GM12878 (cell line): Measurements from ENCODE around the gene SCN4A. TPM values are rescaled to one million over a fixed set of nuclear protein-coding genes. Genes with fewer than 3 reads are reported as not detected.

Experiments used
- ATAC-seq: fragments of 200-7000 bp; cut with Tn5 transposase; 3 replicates; pipeline ENCODE4 v1.9.1; 2020; ENCODE audit warnings: mild to moderate bottlenecking, moderate library complexity
- BruUV-seq: library from RNA; stranded (reverse); fragments of 400-500 nt; replicated peaks from 2 replicates; lab custom pipeline; 2021; lab: Mats Ljungman, UMichigan
- CTCF ChIA-PET: fragments of 300-600 bp; sonication (Branson Sonifier 250); formaldehyde crosslinking; extraction: SDS; loops from one replicate; lab custom pipeline; 2021; ENCODE audit warnings: inconsistent platforms; lab: Yijun Ruan, JAX
- POLR2A ChIA-PET: fragments of 350-600 bp; formaldehyde crosslinking; extraction: SDS; loops from one replicate; lab custom pipeline; 2021; ENCODE audit warnings: inconsistent platforms; lab: Charles Lee
- RAD21 ChIA-PET: fragments of 300-600 bp; sonication (Branson Sonifier 250); formaldehyde crosslinking; loops from one replicate; lab custom pipeline; 2023; ENCODE audit warnings: antibody characterized with exemption; ENCODE audit not compliant: unreplicated experiment; lab: Charles Lee
- SMC1A ChIA-PET: fragments of 300-600 bp; sonication (Branson Sonifier 250); formaldehyde crosslinking; loops from one replicate; lab custom pipeline; 2023; ENCODE audit not compliant: unreplicated experiment, uncharacterized antibody; lab: Charles Lee
- DNase-seq: peaks from one replicate; pipeline ENCODE4 v3.0.0-alpha.2; 2011; ENCODE audit warnings: low read depth, low spot score
- FAIRE-seq: peaks from 3 replicates; lab custom pipeline; 2011; peaks lifted over from hg19 to GRCh38; lab: Jason Lieb, UNC
- H2AFZ ChIP-seq: 2 replicates; pipeline ENCODE4 v1.6.0; 2011; ENCODE audit warnings: low read depth, low read length, control low read depth; ENCODE audit not compliant: control insufficient read depth
- H3K27ac ChIP-seq: 2 replicates; pipeline ENCODE4 v1.5.1; 2011; ENCODE audit warnings: control low read depth; ENCODE audit not compliant: control insufficient read depth, insufficient read depth
- H3K27me3 ChIP-seq, 2 experiments: replicated peaks in 1 of 2; 2 replicates each; pipeline versions ENCODE4 v1.6.0 to v1.6.1; 2011; ENCODE audit warnings: low read length in 1 of 2; ENCODE audit not compliant: control insufficient read depth in 2 of 2, insufficient read depth in 2 of 2
- H3K36me3 ChIP-seq, 2 experiments: 2 replicates each; pipeline ENCODE4 v1.5.1; 2011; ENCODE audit warnings: low read length in 1 of 2; ENCODE audit not compliant: control insufficient read depth in 2 of 2, insufficient read depth in 2 of 2
- H3K4me1 ChIP-seq: 2 replicates; pipeline ENCODE4 v1.6.1; 2011; ENCODE audit warnings: mild to moderate bottlenecking, low read length, moderate library complexity, mixed read lengths; ENCODE audit not compliant: control insufficient read depth, insufficient read depth
- H3K4me2 ChIP-seq: 2 replicates; pipeline ENCODE4 v1.6.0; 2011; ENCODE audit warnings: control low read depth; ENCODE audit not compliant: control insufficient read depth, insufficient read depth
- H3K4me3 ChIP-seq: fragments of 200-600 bp; sonication (generic); 2 replicates; pipeline ENCODE4 v1.5.1; 2016
- H3K79me2 ChIP-seq: 2 replicates; pipeline ENCODE4 v1.6.0; 2011; ENCODE audit warnings: low read length; ENCODE audit not compliant: control insufficient read depth, insufficient read depth
- H3K9ac ChIP-seq: 2 replicates; pipeline ENCODE4 v1.8.0; 2011; ENCODE audit warnings: low read length, control low read depth, mixed read lengths; ENCODE audit not compliant: control insufficient read depth, insufficient read depth
- H3K9me3 ChIP-seq: replicated peaks from 3 replicates; pipeline ENCODE4 v1.5.1; 2011; ENCODE audit warnings: mild to moderate bottlenecking, low read length; ENCODE audit not compliant: control insufficient read depth, insufficient read depth
- H4K20me1 ChIP-seq: 2 replicates; pipeline ENCODE4 v1.6.0; 2011; ENCODE audit not compliant: control insufficient read depth, insufficient read depth
- BHLHE40 ChIP-seq, 2 experiments: fragments of 450-650 bp in 1 of 2; IDR thresholded peaks; 2 replicates each; pipeline ENCODE4 v1.6.1; 2011 to 2017; ENCODE audit warnings: low read depth in 2 of 2, borderline replicate concordance in 1 of 2, improper control_type of control experiment in 1 of 2, low read length in 1 of 2, mild to moderate bottlenecking in 1 of 2
- BMI1 ChIP-seq: fragments of 450-650 bp; IDR thresholded peaks from 2 replicates; pipeline ENCODE4 v1.6.1; 2016; ENCODE audit warnings: mild to moderate bottlenecking, moderate library complexity, borderline replicate concordance
- CBX5 ChIP-seq: sonication (generic); IDR thresholded peaks from 2 replicates; pipeline ENCODE4 v1.6.1; 2016; ENCODE audit warnings: low read depth, moderate library complexity, mild to moderate bottlenecking, inconsistent platforms
- CHD1 ChIP-seq: IDR thresholded peaks from 2 replicates; pipeline ENCODE4 v1.6.1; 2012; ENCODE audit warnings: low read depth, low read length, improper control_type of control experiment
- CREB1 ChIP-seq: IDR thresholded peaks from 2 replicates; pipeline ENCODE4 v1.6.1; 2012; ENCODE audit warnings: low read depth, mild to moderate bottlenecking, inconsistent platforms
- EGR1 ChIP-seq, 2 experiments: IDR thresholded peaks; 1 replicate in 1 of 2; 2 replicates in 1 of 2; pipeline ENCODE4 v1.6.1; 2011 to 2012; ENCODE audit warnings: low read depth in 2 of 2, low read length in 2 of 2, borderline replicate concordance in 1 of 2, mild to moderate bottlenecking in 1 of 2, moderate library complexity in 1 of 2
- ESRRA ChIP-seq: IDR thresholded peaks from 2 replicates; pipeline ENCODE4 v1.6.1; 2012; ENCODE audit warnings: mild to moderate bottlenecking, low read length, improper control_type of control experiment
- ETV6 ChIP-seq, 2 experiments: fragments of 450-650 bp in 1 of 2; IDR thresholded peaks in 1 of 2; conservative IDR thresholded peaks in 1 of 2; 2 replicates each; pipeline ENCODE4 v1.6.1; 2014; ENCODE audit warnings: antibody characterized with exemption in 1 of 2, borderline replicate concordance in 1 of 2, low read depth in 1 of 2, mild to moderate bottlenecking in 1 of 2, moderate library complexity in 1 of 2
- EZH2 ChIP-seq: IDR thresholded peaks from 2 replicates; pipeline ENCODE4 v1.6.1; 2012; ENCODE audit warnings: low read depth, mild to moderate bottlenecking, control low read depth, inconsistent platforms, low read length, borderline replicate concordance; ENCODE audit not compliant: control insufficient read depth
- HCFC1 ChIP-seq: fragments of 150-350 bp; IDR thresholded peaks from 2 replicates; pipeline ENCODE4 v1.6.1; 2014; ENCODE audit warnings: low read length
- NR2C1 ChIP-seq: fragments of 450-650 bp; IDR thresholded peaks from 2 replicates; pipeline ENCODE4 v1.6.1; 2017; ENCODE audit warnings: antibody characterized with exemption, mild to moderate bottlenecking, moderate library complexity
- PAX8 ChIP-seq: fragments of 450-650 bp; IDR thresholded peaks from 2 replicates; pipeline ENCODE4 v1.6.1; 2017; ENCODE audit warnings: mild to moderate bottlenecking, moderate library complexity
- SIX5 ChIP-seq: IDR thresholded peaks from 2 replicates; pipeline ENCODE4 v1.6.1; 2011; ENCODE audit warnings: mild to moderate bottlenecking, low read depth, low read length, moderate library complexity; ENCODE audit not compliant: severe bottlenecking
- TCF12 ChIP-seq: IDR thresholded peaks from 2 replicates; pipeline ENCODE4 v1.6.1; 2011; ENCODE audit warnings: low read depth, mild to moderate bottlenecking, low read length
- ZBED1 ChIP-seq: IDR thresholded peaks from 2 replicates; pipeline ENCODE4 v1.6.1; 2016; ENCODE audit warnings: borderline replicate concordance
- ZBTB4 ChIP-seq: fragments of 450-650 bp; formaldehyde crosslinking; IDR thresholded peaks from 2 replicates; pipeline ENCODE4 v1.4.0; 2022; ENCODE audit warnings: mild to moderate bottlenecking, moderate library complexity
- ZNF217 ChIP-seq: fragments of 450-650 bp; IDR thresholded peaks from 2 replicates; pipeline ENCODE4 v1.6.1; 2017; ENCODE audit warnings: antibody characterized with exemption, mild to moderate bottlenecking
- WGBS: methylation state at CpG from one replicate; pipeline ENCODE4 v1.1.6; 2016; ENCODE audit warnings: low lambda C conversion rate; ENCODE audit not compliant: insufficient replicate concordance, insufficient coverage; ENCODE audit errors: missing lambda C conversion rate; 5-methylcytosine and 5-hydroxymethylcytosine counted together
- in situ Hi-C: fragments of 300-500 bp; cut with MboI; formaldehyde crosslinking; loops from 9 replicates; pipeline ENCODE4 v1.14.3; 2018; ENCODE audit warnings: mixed read lengths
- intact Hi-C: fragments of 100-400 bp; cut with micrococcal nuclease; formaldehyde crosslinking; loops from one replicate; pipeline ENCODE4 v1.14.2; 2022; ENCODE audit not compliant: unreplicated experiment
- polyA plus RNA-seq, 11 experiments: library from polyadenylated mRNA; depleted of rRNA in 4 of 11; unstranded in 6 of 11; stranded (reverse) in 5 of 11; fragments of >200 nt; fragmentation: Nextera tagmentation in 4 of 11; fragmentation: Illumina TruSeq in 1 of 11; extraction: Ambion mirVana in 4 of 11; extraction: Trizol in 1 of 11; gene quantifications; 1 replicate in 1 of 11; 2 replicates in 10 of 11; pipeline versions ENCODE4 v1.2.1 to v1.2.3, GENCODE V29; 2011 to 2016; ENCODE audit warnings: inconsistent platforms in 2 of 11, missing spikeins in 2 of 11, low read depth in 1 of 11
- total RNA-seq, 4 experiments: library from RNA; depleted of rRNA in 3 of 4; stranded (reverse); fragments of >200 nt in 3 of 4; fragmentation: Illumina TruSeq in 1 of 4; extraction: Trizol in 1 of 4; gene quantifications; 2 replicates each; pipeline versions ENCODE4 v1.2.1 to v1.2.3, GENCODE V29; 2013 to 2021
- TF ChIP-seq, protein P1 (sequence below): IDR thresholded peaks from 2 replicates; pipeline ENCODE4 v1.6.1; 2011; ENCODE audit warnings: low read depth, low read length, improper control_type of control experiment, borderline replicate concordance
- TF ChIP-seq, protein P2 (sequence below): IDR thresholded peaks from 2 replicates; pipeline ENCODE4 v1.6.1; 2012; ENCODE audit warnings: low read depth, low read length, improper control_type of control experiment

Gene SCN4A
- total and polyA plus RNA-seq, 10 of the 15 experiments (the other 5 are each of a cell fraction or from before 2014, with no cell fraction given) = under 0.01 to 0.15 (median 0.07) TPM; not detected in 4

GRCh38 chr17:64004218-64004770 lies 31.6 kb upstream of the SCN4A start (continued):
- TF ChIP-seq, protein P1, sequence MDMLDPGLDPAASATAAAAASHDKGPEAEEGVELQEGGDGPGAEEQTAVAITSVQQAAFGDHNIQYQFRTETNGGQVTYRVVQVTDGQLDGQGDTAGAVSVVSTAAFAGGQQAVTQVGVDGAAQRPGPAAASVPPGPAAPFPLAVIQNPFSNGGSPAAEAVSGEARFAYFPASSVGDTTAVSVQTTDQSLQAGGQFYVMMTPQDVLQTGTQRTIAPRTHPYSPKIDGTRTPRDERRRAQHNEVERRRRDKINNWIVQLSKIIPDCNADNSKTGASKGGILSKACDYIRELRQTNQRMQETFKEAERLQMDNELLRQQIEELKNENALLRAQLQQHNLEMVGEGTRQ = no peak
- TF ChIP-seq PAX8 = no peak
- TF ChIP-seq ETV6 (conservative IDR thresholded peaks at IDR 0.05 in 1 of 2, IDR thresholded peaks at IDR 0.05 in 1 of 2; ENCODE audit: borderline replicate concordance in 1 of 2, low read depth in 1 of 2) = no peak
- no peak for TF ChIP-seq EZH2
- TF ChIP-seq CREB1 = no peak
- TF ChIP-seq NR2C1 = no peak
- TF ChIP-seq BHLHE40 (IDR thresholded peaks at IDR 0.05; ENCODE audit: borderline replicate concordance in 1 of 2, low read depth in 2 of 2, low read length in 1 of 2) = no peak
- no peak for TF ChIP-seq TCF12
- TF ChIP-seq HCFC1 = no peak
- TF ChIP-seq BMI1 = no peak
- TF ChIP-seq, all 136 proteins: peak for 0

- in situ Hi-C loops (no loop called here), intact Hi-C loops (no loop called here)
- ATAC-seq (no peak), DNase-seq (no peak), FAIRE-seq (no peak)
- RAD21 ChIA-PET = no interaction called here
- H3K9me3 ChIP-seq = no peaks in the 10 kb centered on the region
- peaks cover 8 to 20% of the 10 kb centered on the region in 2 experiments; a peak in 3 of 4 replicates for H3K36me3 ChIP-seq
- no peak overlapping the region for H3K27ac ChIP-seq
- 74% methylated on average over 12 of the region's 13 CpGs for WGBS
- no peaks in the 10 kb centered on the region for H3K79me2 ChIP-seq
- TF ChIP-seq ZBED1 (no peak), EGR1 (IDR thresholded peaks at IDR 0.05; ENCODE audit: borderline replicate concordance in 1 of 2, low read depth in 2 of 2, low read length in 2 of 2) (no peak), CBX5 (no peak), CHD1 (no peak), ZBTB4 (CRISPR knock-in tag) (no peak), ESRRA (no peak), SIX5 (no peak), ZNF217 (no peak)
- TF ChIP-seq, protein P2, sequence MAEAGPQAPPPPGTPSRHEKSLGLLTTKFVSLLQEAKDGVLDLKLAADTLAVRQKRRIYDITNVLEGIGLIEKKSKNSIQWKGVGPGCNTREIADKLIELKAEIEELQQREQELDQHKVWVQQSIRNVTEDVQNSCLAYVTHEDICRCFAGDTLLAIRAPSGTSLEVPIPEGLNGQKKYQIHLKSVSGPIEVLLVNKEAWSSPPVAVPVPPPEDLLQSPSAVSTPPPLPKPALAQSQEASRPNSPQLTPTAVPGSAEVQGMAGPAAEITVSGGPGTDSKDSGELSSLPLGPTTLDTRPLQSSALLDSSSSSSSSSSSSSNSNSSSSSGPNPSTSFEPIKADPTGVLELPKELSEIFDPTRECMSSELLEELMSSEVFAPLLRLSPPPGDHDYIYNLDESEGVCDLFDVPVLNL = no peak
- no peak overlapping the region for H3K4me2 ChIP-seq
- H3K4me1 ChIP-seq = no peaks in the 10 kb centered on the region
- no TSS peak for BruUV-seq
- H3K4me3 ChIP-seq = no peak overlapping the region
- POLR2A ChIA-PET = no interaction called here
- H4K20me1 ChIP-seq = no peaks in the 10 kb centered on the region
- no peak overlapping the region for H3K9ac ChIP-seq
- CTCF ChIA-PET = interaction anchor here (1.2 kb wide), 1 partner anchor 13 kb away, joined by 5 read pairs; no protein-coding TSS in a partner anchor
- no peak overlapping the region for H2AFZ ChIP-seq
- SMC1A ChIA-PET = no interaction called here
- H3K27me3 ChIP-seq = no peaks in the 10 kb centered on the region
These were observed 30.9 kb upstream of the SCN4A start for GRCh38 chr17:64003526-64004121.
